H1 (cell line): ENCODE data around the gene PHOSPHO2. TPM values are rescaled to one million over a fixed set of nuclear protein-coding genes. Genes with fewer than 3 reads are reported as not detected.

Experiments
- CTCF ChIA-PET: fragments of 300-600 bp; sonication (Branson Sonifier 250); formaldehyde crosslinking; loops from one replicate; lab custom pipeline; 2021; ENCODE audit not compliant: partially characterized antibody; lab: Charles Lee
- POLR2A ChIA-PET: fragments of 300-600 bp; sonication (Branson Sonifier 250); formaldehyde crosslinking; loops from one replicate; lab custom pipeline; 2021; ENCODE audit warnings: inconsistent platforms; ENCODE audit not compliant: partially characterized antibody; lab: Charles Lee
- DNase-seq, 2 experiments: peaks; one replicate each; pipeline versions ENCODE4 v3.0.0 to v3.0.0-alpha.2; 2010 to 2022; ENCODE audit warnings: low spot score in 2 of 2, low read depth in 1 of 2, mixed read lengths in 1 of 2
- FAIRE-seq: peaks from 2 replicates; lab custom pipeline; 2011; peaks lifted over from hg19 to GRCh38; lab: Jason Lieb, UNC
- H2AFZ ChIP-seq: 2 replicates; pipeline ENCODE4 v1.8.1; 2012; ENCODE audit warnings: low read length, inconsistent platforms
- H2AK5ac ChIP-seq: 2 replicates; pipeline ENCODE4 v1.6.1; 2013; ENCODE audit warnings: low read depth, low read length
- H2BK120ac ChIP-seq: replicated peaks from 2 replicates; pipeline ENCODE3; 2013; ENCODE audit warnings: low read depth, low read length, inconsistent platforms
- H2BK12ac ChIP-seq: 2 replicates; pipeline ENCODE4 v1.6.1; 2013; ENCODE audit warnings: low read depth, low read length
- H2BK15ac ChIP-seq: 2 replicates; pipeline ENCODE4 v1.6.1; 2013; ENCODE audit warnings: low read length
- H2BK20ac ChIP-seq: 2 replicates; pipeline ENCODE4 v1.6.1; 2013; ENCODE audit warnings: low read length
- H2BK5ac ChIP-seq: 2 replicates; pipeline ENCODE4 v1.6.1; 2013; ENCODE audit warnings: low read depth, low read length
- H3K14ac ChIP-seq: 2 replicates; pipeline ENCODE4 v1.6.1; 2013; ENCODE audit warnings: inconsistent platforms; ENCODE audit not compliant: insufficient read length
- H3K18ac ChIP-seq: 2 replicates; pipeline ENCODE4 v1.6.1; 2013; ENCODE audit warnings: low read length; ENCODE audit errors: extremely low read depth
- H3K23ac ChIP-seq: 2 replicates; pipeline ENCODE4 v1.6.1; 2013; ENCODE audit warnings: inconsistent platforms; ENCODE audit not compliant: insufficient read length
- H3K23me2 ChIP-seq: 2 replicates; pipeline ENCODE4 v1.6.1; 2013; ENCODE audit warnings: low read depth, low read length
- H3K27ac ChIP-seq: 2 replicates; pipeline ENCODE4 v1.6.1; 2011; ENCODE audit warnings: low read depth, low read length, inconsistent platforms
- H3K27me3 ChIP-seq, 4 experiments: replicated peaks in 1 of 4; 1 replicate in 1 of 4; 2 replicates in 3 of 4; pipeline versions ENCODE4 v1.6.1 to v1.8.1; 2011 to 2013; ENCODE audit warnings: low read length in 3 of 4, mild to moderate bottlenecking in 3 of 4, inconsistent platforms in 2 of 4, mixed read lengths in 2 of 4, moderate library complexity in 1 of 4; ENCODE audit not compliant: control insufficient read depth in 3 of 4, insufficient read depth in 3 of 4; ENCODE audit errors: extremely low read depth in 1 of 4
- H3K36me3 ChIP-seq, 4 experiments: 2 replicates each; pipeline versions ENCODE4 v1.6.1 to v1.8.1; 2011 to 2013; ENCODE audit warnings: mild to moderate bottlenecking in 4 of 4, low read length in 3 of 4, moderate library complexity in 2 of 4, control low read depth in 1 of 4, inconsistent platforms in 1 of 4; ENCODE audit not compliant: insufficient read depth in 4 of 4, control insufficient read depth in 2 of 4
- H3K4ac ChIP-seq: replicated peaks from 2 replicates; pipeline ENCODE3; 2013; ENCODE audit warnings: low read length, low read depth, mixed read lengths, inconsistent platforms; ENCODE audit not compliant: insufficient read length
- H3K4me1 ChIP-seq, 4 experiments: replicated peaks in 1 of 4; 1 replicate in 1 of 4; 2 replicates in 3 of 4; pipeline versions ENCODE4 v1.6.1 to v1.8.1; 2011 to 2013; ENCODE audit warnings: low read length in 3 of 4, inconsistent platforms in 2 of 4, mixed read lengths in 1 of 4; ENCODE audit not compliant: insufficient read depth in 4 of 4, control insufficient read depth in 3 of 4
- H3K4me2 ChIP-seq, 2 experiments: 2 replicates each; pipeline versions ENCODE4 v1.6.1 to v1.8.1; 2011 to 2013; ENCODE audit warnings: low read depth in 2 of 2, low read length in 2 of 2, control low read depth in 1 of 2, inconsistent platforms in 1 of 2, mild to moderate bottlenecking in 1 of 2; ENCODE audit not compliant: insufficient read depth in 1 of 2
- H3K4me3 ChIP-seq, 4 experiments: fragments of 200-600, 300-600 bp in 1 of 4; sonication (generic), shearing (Covaris generic), sonication (Bioruptor Twin) in 1 of 4; 2 replicates each; pipeline versions ENCODE4 v1.5.1 to v1.8.1; 2011 to 2016; ENCODE audit warnings: low read length in 4 of 4, low read depth in 3 of 4, control low read depth in 2 of 4, inconsistent platforms in 2 of 4, mild to moderate bottlenecking in 2 of 4, mixed read lengths in 1 of 4, moderate library complexity in 1 of 4; ENCODE audit not compliant: insufficient read depth in 2 of 4; ENCODE audit errors: extremely low read depth in 1 of 4
- H3K56ac ChIP-seq: replicated peaks from 2 replicates; pipeline ENCODE3; 2013; ENCODE audit warnings: low read depth, mild to moderate bottlenecking, mixed read lengths, low read length, inconsistent platforms; ENCODE audit not compliant: insufficient read length
- H3K79me1 ChIP-seq: 2 replicates; pipeline ENCODE4 v1.6.1; 2013; ENCODE audit warnings: low read depth, low read length, control low read depth
- H3K79me2 ChIP-seq, 2 experiments: 2 replicates each; pipeline versions ENCODE4 v1.6.1 to v1.8.1; 2012 to 2013; ENCODE audit warnings: low read length in 2 of 2, mild to moderate bottlenecking in 2 of 2, inconsistent platforms in 1 of 2; ENCODE audit not compliant: insufficient read depth in 2 of 2, control insufficient read depth in 1 of 2
- H3K9ac ChIP-seq, 4 experiments: replicated peaks in 1 of 4; 1 replicate in 1 of 4; 2 replicates in 3 of 4; pipeline versions ENCODE4 v1.6.1 to v1.8.1; 2011 to 2013; ENCODE audit warnings: low read depth in 3 of 4, low read length in 3 of 4, control low read depth in 2 of 4, mild to moderate bottlenecking in 2 of 4, moderate library complexity in 2 of 4, inconsistent platforms in 1 of 4; ENCODE audit errors: extremely low read depth in 1 of 4
- H3K9me3 ChIP-seq, 2 experiments: 2 replicates each; pipeline versions ENCODE4 v1.6.1 to v1.8.1; 2012 to 2013; ENCODE audit warnings: mild to moderate bottlenecking in 2 of 2, moderate library complexity in 2 of 2, control low read depth in 1 of 2, inconsistent platforms in 1 of 2, low read depth in 1 of 2, low read length in 1 of 2, mixed read lengths in 1 of 2; ENCODE audit not compliant: insufficient read depth in 2 of 2
- H4K20me1 ChIP-seq, 2 experiments: replicated peaks in 1 of 2; 2 replicates each; pipeline versions ENCODE3 to v1.8.1; 2011 to 2013; ENCODE audit warnings: inconsistent platforms in 2 of 2, low read length in 2 of 2, mild to moderate bottlenecking in 1 of 2; ENCODE audit not compliant: insufficient read depth in 2 of 2, control insufficient read depth in 1 of 2
- H4K5ac ChIP-seq: 2 replicates; pipeline ENCODE4 v1.6.1; 2013; ENCODE audit warnings: low read length, low read depth, mixed read lengths, inconsistent platforms; ENCODE audit not compliant: insufficient read length
- H4K8ac ChIP-seq: 2 replicates; pipeline ENCODE4 v1.8.0; 2013; ENCODE audit warnings: mild to moderate bottlenecking, moderate library complexity, low read length, inconsistent platforms; ENCODE audit not compliant: insufficient read depth; ENCODE audit errors: extremely low read depth
- H4K91ac ChIP-seq: replicated peaks from 2 replicates; pipeline ENCODE3; 2013; ENCODE audit warnings: low read length, mixed read lengths, inconsistent platforms; ENCODE audit not compliant: insufficient read length
- CBX8 ChIP-seq: fragments of 300-800, 300-1000 bp; sonication (generic); IDR thresholded peaks from 2 replicates; pipeline ENCODE4 v1.7.1; 2016; ENCODE audit warnings: low read depth, low read length, borderline replicate concordance
- CHD2 ChIP-seq: IDR thresholded peaks from 2 replicates; pipeline ENCODE4 v1.6.1; 2012; ENCODE audit warnings: low read length, improper control_type of control experiment
- EZH2 ChIP-seq: fragments of 200-600 bp; sonication (generic); IDR thresholded peaks from 2 replicates; pipeline ENCODE4 v1.7.1; 2012; ENCODE audit warnings: low read depth, mild to moderate bottlenecking, moderate library complexity, low read length, inconsistent platforms; ENCODE audit not compliant: severe bottlenecking
- GTF2F1 ChIP-seq: IDR thresholded peaks from 2 replicates; pipeline ENCODE4 v1.6.1; 2012; ENCODE audit warnings: low read depth, low read length, improper control_type of control experiment, borderline replicate concordance
- NANOG ChIP-seq: IDR thresholded peaks from 2 replicates; pipeline ENCODE4 v1.6.1; 2011; ENCODE audit warnings: low read length, low read depth, mild to moderate bottlenecking, inconsistent platforms; ENCODE audit not compliant: insufficient read depth, poor library complexity, severe bottlenecking
- RBBP5 ChIP-seq: IDR thresholded peaks from 2 replicates; pipeline ENCODE4 v1.7.1; 2012; ENCODE audit warnings: low read depth, mild to moderate bottlenecking, inconsistent platforms, low read length, moderate library complexity, borderline replicate concordance
- RFX5 ChIP-seq: IDR thresholded peaks from 2 replicates; pipeline ENCODE4 v1.6.1; 2011; ENCODE audit warnings: low read depth, low read length, improper control_type of control experiment, borderline replicate concordance
- SRF ChIP-seq: IDR thresholded peaks from 2 replicates; pipeline ENCODE4 v1.6.1; 2011; ENCODE audit warnings: mild to moderate bottlenecking, low read depth, low read length, moderate library complexity
- TAF1 ChIP-seq: IDR thresholded peaks from 2 replicates; pipeline ENCODE4 v1.6.1; 2011; ENCODE audit warnings: mild to moderate bottlenecking, low read depth, low read length
- TBP ChIP-seq: IDR thresholded peaks from 2 replicates; pipeline ENCODE4 v1.6.1; 2011; ENCODE audit warnings: low read depth, low read length, improper control_type of control experiment
- YY1 ChIP-seq: IDR thresholded peaks from 2 replicates; pipeline ENCODE4 v1.6.1; 2011; ENCODE audit warnings: low read depth, mild to moderate bottlenecking, low read length
- WGBS, 2 experiments: shearing (Covaris generic) in 1 of 2; methylation state at CpG; one replicate each; pipeline versions ENCODE4 v1.1.6 to v1.1.7; 2013 to 2015; ENCODE audit warnings: low lambda C conversion rate in 2 of 2, mixed read lengths in 2 of 2, inconsistent platforms in 1 of 2, low coverage in 1 of 2, missing lambda C conversion rate in 1 of 2; ENCODE audit not compliant: insufficient replicate concordance in 2 of 2, insufficient coverage in 1 of 2, insufficient read length in 1 of 2; ENCODE audit errors: extremely low coverage in 1 of 2, missing lambda C conversion rate in 1 of 2; 5-methylcytosine and 5-hydroxymethylcytosine counted together
- polyA plus RNA-seq, 7 experiments: library from polyadenylated mRNA; depleted of rRNA in 3 of 7; stranded (reverse) in 5 of 7; unstranded in 2 of 7; fragments of >200 nt in 5 of 7; fragments of 200-250 nt in 2 of 7; gene quantifications; 1 replicate in 5 of 7; 2 replicates in 1 of 7; 4 replicates in 1 of 7; pipeline versions ENCODE4 v1.2.1 to v1.2.3, GENCODE V29; 2011 to 2013; ENCODE audit warnings: missing spikeins in 2 of 7, mixed read lengths in 2 of 7
- total RNA-seq: library from RNA; stranded (reverse); fragmentation: NEBNext Ultra II Directional; extraction: Animal tissue kit (Norgen Biotek cat#: 25700); gene quantifications from 2 replicates; pipeline ENCODE4 v1.2.1, GENCODE V29; 2021
- TF ChIP-seq, protein P1 (sequence below), 3 experiments: IDR thresholded peaks; 1 replicate in 2 of 3; 2 replicates in 1 of 3; pipeline versions ENCODE4 v1.5.1 to v1.6.1; 2011; ENCODE audit warnings: low read length in 3 of 3, mild to moderate bottlenecking in 3 of 3, inconsistent platforms in 2 of 3, low read depth in 1 of 3, moderate library complexity in 1 of 3; ENCODE audit not compliant: insufficient read depth in 1 of 3; ENCODE audit errors: control extremely low read depth in 1 of 3

Gene PHOSPHO2
- total and polyA plus RNA-seq, 2 of the 8 experiments (the other 6 are each of a cell fraction or from before 2014, with no cell fraction given): 2.4 to 8.5 TPM

GRCh38 chr2:169692718-169693117 is 1.6 kb upstream of the PHOSPHO2 start:
- Histone ChIP-seq H3K79me1 (no peaks in the 10 kb centered on the region), H3K4me3 (no peak overlapping the region), H2BK20ac (no peak overlapping the region), H3K79me2 (no peaks in the 10 kb centered on the region), H2BK15ac (no peak overlapping the region), H3K4ac (no peak overlapping the region), H4K91ac (no peak overlapping the region), H2BK120ac (no peak overlapping the region), H2AK5ac (no peak overlapping the region), H3K36me3 (peaks cover 0 to 8% (median 0%) of the 10 kb centered on the region in 4 experiments; a peak in 2 of 8 replicates), H3K14ac (no peak overlapping the region), H3K4me2 (no peak overlapping the region), H3K23ac (no peak overlapping the region), H3K27ac (no peak overlapping the region), H2AFZ (no peak overlapping the region), H3K27me3 (no peaks in the 10 kb centered on the region), H3K9ac (no peak overlapping the region), H4K20me1 (no peaks in the 10 kb centered on the region), H3K18ac (no peak overlapping the region), H3K9me3 (no peaks in the 10 kb centered on the region), H2BK12ac (no peak overlapping the region), H3K56ac (no peak overlapping the region), H3K4me1 (peaks cover 0 to 1% (median 0%) of the 10 kb centered on the region in 4 experiments; a peak in 1 of 7 replicates), H4K8ac (no peak overlapping the region), H4K5ac (no peak overlapping the region), H3K23me2 (peaks cover 5% of the 10 kb centered on the region), H2BK5ac (no peak overlapping the region)
- ChIA-PET CTCF (interaction anchor here (0.6 to 1.3 kb wide), 3 partner anchors 75 to 102 kb away, joined by 3 to 4 read pairs (median 3); no protein-coding TSS in a partner anchor), POLR2A (interaction anchor here (1.1 to 2.5 kb wide), 4 partner anchors 13 to 106 kb away, joined by 3 to 6 read pairs (median 4); partner anchors contain the start of gene KLHL23)
- 67% methylated on average over 3 of the region's 3 CpGs; no CpG with 5 or more reads in 1 of the 2 experiments for WGBS, 2 experiments
- no peak for FAIRE-seq
- no peak for DNase-seq
- TF ChIP-seq CHD2: no peak
- no peak for TF ChIP-seq SRF
- no peak for TF ChIP-seq CBX8
- no peak for TF ChIP-seq GTF2F1
- no peak for TF ChIP-seq RBBP5
- TF ChIP-seq TBP: no peak
- no peak for TF ChIP-seq NANOG
- no peak for TF ChIP-seq TAF1
- TF ChIP-seq, protein P1, sequence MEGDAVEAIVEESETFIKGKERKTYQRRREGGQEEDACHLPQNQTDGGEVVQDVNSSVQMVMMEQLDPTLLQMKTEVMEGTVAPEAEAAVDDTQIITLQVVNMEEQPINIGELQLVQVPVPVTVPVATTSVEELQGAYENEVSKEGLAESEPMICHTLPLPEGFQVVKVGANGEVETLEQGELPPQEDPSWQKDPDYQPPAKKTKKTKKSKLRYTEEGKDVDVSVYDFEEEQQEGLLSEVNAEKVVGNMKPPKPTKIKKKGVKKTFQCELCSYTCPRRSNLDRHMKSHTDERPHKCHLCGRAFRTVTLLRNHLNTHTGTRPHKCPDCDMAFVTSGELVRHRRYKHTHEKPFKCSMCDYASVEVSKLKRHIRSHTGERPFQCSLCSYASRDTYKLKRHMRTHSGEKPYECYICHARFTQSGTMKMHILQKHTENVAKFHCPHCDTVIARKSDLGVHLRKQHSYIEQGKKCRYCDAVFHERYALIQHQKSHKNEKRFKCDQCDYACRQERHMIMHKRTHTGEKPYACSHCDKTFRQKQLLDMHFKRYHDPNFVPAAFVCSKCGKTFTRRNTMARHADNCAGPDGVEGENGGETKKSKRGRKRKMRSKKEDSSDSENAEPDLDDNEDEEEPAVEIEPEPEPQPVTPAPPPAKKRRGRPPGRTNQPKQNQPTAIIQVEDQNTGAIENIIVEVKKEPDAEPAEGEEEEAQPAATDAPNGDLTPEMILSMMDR (IDR thresholded peaks at IDR 0.05; ENCODE audit: control extremely low read depth in 1 of 3, insufficient read depth in 1 of 3, low read depth in 1 of 3, low read length in 3 of 3): no peak
- TF ChIP-seq YY1: no peak
- TF ChIP-seq RFX5: no peak
- TF ChIP-seq EZH2: no peak
